HEK293 (cell line): ENCODE data around the gene STMP1.

Experiments used
- CTCF ChIP-seq: fragments of 450-650 bp; formaldehyde crosslinking; IDR thresholded peaks from 2 replicates; pipeline ENCODE4 v1.5.1; 2016; ENCODE audit warnings: missing biosample characterization, missing genetic modification characterization
- PBX3 ChIP-seq: sonication (generic); formaldehyde crosslinking; IDR thresholded peaks from 2 replicates; pipeline ENCODE4 v1.8.1; 2022; ENCODE audit warnings: mild to moderate bottlenecking, moderate library complexity, missing genetic modification reagents
- REST ChIP-seq: fragments of 450-650 bp; formaldehyde crosslinking; IDR thresholded peaks from 2 replicates; pipeline ENCODE4 v1.5.1; 2016; ENCODE audit warnings: missing biosample characterization, missing genetic modification characterization
- YY1 ChIP-seq: fragments of 450-650 bp; formaldehyde crosslinking; IDR thresholded peaks from 2 replicates; pipeline ENCODE4 v1.5.1; 2018; ENCODE audit warnings: missing biosample characterization, missing genetic modification characterization
- ZBTB49 ChIP-seq: fragments of 450-650 bp; formaldehyde crosslinking; IDR thresholded peaks from 2 replicates; pipeline ENCODE4 v1.5.1; 2016; ENCODE audit warnings: missing biosample characterization, missing genetic modification characterization, low read depth
- ZNF549 ChIP-seq: fragments of 450-650 bp; IDR thresholded peaks from 2 replicates; pipeline ENCODE4 v1.5.1; 2018; ENCODE audit warnings: missing biosample characterization, missing genetic modification characterization, mild to moderate bottlenecking, inconsistent platforms, moderate library complexity
- ZNF571 ChIP-seq: fragments of 450-650 bp; formaldehyde crosslinking; IDR thresholded peaks from 2 replicates; pipeline ENCODE4 v1.5.0; 2017; ENCODE audit warnings: missing biosample characterization, missing genetic modification characterization

- no peak for TF ChIP-seq YY1 (tag by site-specific recombination)
- no peak for TF ChIP-seq ZBTB49
- TF ChIP-seq ZNF549: no peak
- no peak for TF ChIP-seq CTCF (tag by site-specific recombination)
- no peak for TF ChIP-seq PBX3 (CRISPR knock-in tag)
- TF ChIP-seq ZNF571 (tag by site-specific recombination): no peak
- no peak for TF ChIP-seq REST (tag by site-specific recombination)
Observed at GRCh38 chr7:135704698-135705097, 42.4 kb downstream of the STMP1 start.
